AG04450 (cell line): Measurements from ENCODE around the gene IGF2R. TPM values are rescaled to one million over a fixed set of nuclear protein-coding genes. Genes with fewer than 3 reads are reported as not detected.

Source experiments
- CTCF ChIA-PET: fragments of 300-600, 350-600 bp; formaldehyde crosslinking; extraction: SDS; loops from one replicate; lab custom pipeline; 2022; ENCODE audit warnings: antibody characterized with exemption, inconsistent platforms; lab: Charles Lee
- POLR2A ChIA-PET: fragments of 350-600 bp; formaldehyde crosslinking; extraction: SDS; loops from one replicate; lab custom pipeline; 2021; ENCODE audit warnings: antibody characterized with exemption, inconsistent platforms; lab: Yijun Ruan, JAX
- DNase-seq: peaks from one replicate; pipeline ENCODE4 v3.0.0-alpha.2; 2011; ENCODE audit warnings: low read depth, low spot score
- H3K27ac ChIP-seq: one replicate; pipeline ENCODE4 v1.5.1; 2012; ENCODE audit warnings: low read depth, low read length, control low read depth
- H3K27me3 ChIP-seq: one replicate; pipeline ENCODE4 v1.6.0; 2012; ENCODE audit warnings: low read length; ENCODE audit not compliant: control insufficient read depth, insufficient read depth
- H3K4me3 ChIP-seq: 2 replicates; pipeline ENCODE4 v1.5.1; 2011; ENCODE audit warnings: mild to moderate bottlenecking, low read depth, low read length, control low read depth
- H3K9me3 ChIP-seq: 2 replicates; pipeline ENCODE4 v1.5.1; 2012; ENCODE audit warnings: low read length; ENCODE audit not compliant: control insufficient read depth, insufficient read depth
- polyA plus RNA-seq: library from polyadenylated mRNA; depleted of rRNA; stranded (reverse); fragments of >200 nt; gene quantifications from 2 replicates; pipeline ENCODE4 v1.2.3, GENCODE V29; 2011
- TF ChIP-seq, protein P1 (sequence below): IDR thresholded peaks from 2 replicates; pipeline ENCODE4 v1.5.1; 2011; ENCODE audit warnings: low read depth, low read length, control low read depth, inconsistent platforms

IGF2R gene
- polyA plus RNA-seq, 1 experiment: 40.9 TPM

DNA sequence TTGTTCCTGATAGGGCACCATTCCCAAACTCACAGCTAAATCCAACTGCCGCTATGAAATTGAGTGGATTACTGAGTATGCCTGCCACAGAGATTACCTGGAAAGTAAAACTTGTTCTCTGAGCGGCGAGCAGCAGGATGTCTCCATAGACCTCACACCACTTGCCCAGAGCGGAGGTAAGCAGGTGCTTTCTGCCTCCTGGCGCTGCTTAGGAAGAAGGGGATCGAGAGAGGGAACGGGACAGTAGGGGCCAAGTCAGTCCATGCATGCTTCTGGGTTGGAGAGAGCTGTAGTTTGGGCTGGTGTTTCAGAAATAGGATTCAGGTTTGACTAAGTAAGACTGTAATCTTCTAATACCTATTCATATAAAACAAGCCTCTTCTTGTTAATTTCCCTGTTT is 63.7 kb downstream of the IGF2R start:
- no peak for DNase-seq
- H3K9me3 ChIP-seq: no peaks in the 10 kb centered on the region
- no peaks in the 10 kb centered on the region for H3K27me3 ChIP-seq
- CTCF ChIA-PET: interaction anchor here (0.5 to 0.9 kb wide), 2 partner anchors 23 to 31 kb away, joined by 3 to 4 read pairs; no protein-coding TSS in a partner anchor
- H3K4me3 ChIP-seq: no peak overlapping the region
- no peak overlapping the region for H3K27ac ChIP-seq
- POLR2A ChIA-PET: no interaction called here
- TF ChIP-seq, protein P1, sequence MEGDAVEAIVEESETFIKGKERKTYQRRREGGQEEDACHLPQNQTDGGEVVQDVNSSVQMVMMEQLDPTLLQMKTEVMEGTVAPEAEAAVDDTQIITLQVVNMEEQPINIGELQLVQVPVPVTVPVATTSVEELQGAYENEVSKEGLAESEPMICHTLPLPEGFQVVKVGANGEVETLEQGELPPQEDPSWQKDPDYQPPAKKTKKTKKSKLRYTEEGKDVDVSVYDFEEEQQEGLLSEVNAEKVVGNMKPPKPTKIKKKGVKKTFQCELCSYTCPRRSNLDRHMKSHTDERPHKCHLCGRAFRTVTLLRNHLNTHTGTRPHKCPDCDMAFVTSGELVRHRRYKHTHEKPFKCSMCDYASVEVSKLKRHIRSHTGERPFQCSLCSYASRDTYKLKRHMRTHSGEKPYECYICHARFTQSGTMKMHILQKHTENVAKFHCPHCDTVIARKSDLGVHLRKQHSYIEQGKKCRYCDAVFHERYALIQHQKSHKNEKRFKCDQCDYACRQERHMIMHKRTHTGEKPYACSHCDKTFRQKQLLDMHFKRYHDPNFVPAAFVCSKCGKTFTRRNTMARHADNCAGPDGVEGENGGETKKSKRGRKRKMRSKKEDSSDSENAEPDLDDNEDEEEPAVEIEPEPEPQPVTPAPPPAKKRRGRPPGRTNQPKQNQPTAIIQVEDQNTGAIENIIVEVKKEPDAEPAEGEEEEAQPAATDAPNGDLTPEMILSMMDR: no peak

DNA sequence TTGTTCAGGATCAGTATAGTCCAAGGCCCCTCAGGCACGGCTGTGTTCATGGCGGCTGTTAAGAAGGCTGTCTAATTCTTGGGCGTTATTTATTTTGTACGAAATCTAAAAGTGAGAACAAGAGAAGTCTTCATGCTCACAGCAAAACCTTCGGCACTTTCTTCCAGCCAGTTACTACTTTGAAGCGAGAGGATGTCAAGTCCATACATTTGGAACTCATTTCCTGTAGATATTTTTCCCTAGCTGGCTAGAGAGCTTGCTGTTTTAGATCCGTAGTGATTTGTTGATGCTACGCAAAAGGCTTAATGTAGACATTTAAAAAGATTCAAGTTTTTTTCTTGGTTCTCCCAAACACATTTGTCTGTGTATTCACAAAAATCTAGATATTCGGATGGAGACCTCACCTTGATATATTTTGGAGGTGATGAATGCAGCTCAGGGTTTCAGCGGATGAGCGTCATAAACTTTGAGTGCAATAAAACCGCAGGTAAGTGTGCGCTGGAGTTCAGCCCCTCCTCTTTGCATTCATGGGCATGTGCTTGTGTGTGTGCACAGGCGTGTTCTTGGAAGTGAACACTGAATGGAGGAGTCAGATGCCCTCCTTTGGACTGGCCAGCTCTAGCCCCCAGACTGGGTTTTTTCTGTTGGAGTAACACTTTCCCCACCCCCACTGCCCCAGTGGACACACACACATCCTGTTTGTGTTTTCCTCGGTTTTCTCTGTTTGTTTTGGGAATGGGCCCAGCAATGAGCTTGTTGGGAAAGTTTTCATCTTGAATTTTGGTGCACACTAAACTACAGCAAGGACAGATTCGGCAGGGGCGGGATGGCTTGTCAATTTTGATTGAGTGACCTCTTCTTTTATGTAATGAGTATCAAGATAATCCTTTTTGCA is 65.4 kb downstream of the IGF2R start:
- TF ChIP-seq, protein P1: no peak
- Histone ChIP-seq H3K27ac (no peak overlapping the region), H3K4me3 (no peak overlapping the region), H3K27me3 (no peaks in the 10 kb centered on the region), H3K9me3 (no peaks in the 10 kb centered on the region)
- POLR2A ChIA-PET: no interaction called here
- CTCF ChIA-PET: interaction anchor here (0.9 to 1.4 kb wide), 2 partner anchors 54 to 421 kb away, joined by 3 read pairs; no protein-coding TSS in a partner anchor
- DNase-seq: no peak

DNA sequence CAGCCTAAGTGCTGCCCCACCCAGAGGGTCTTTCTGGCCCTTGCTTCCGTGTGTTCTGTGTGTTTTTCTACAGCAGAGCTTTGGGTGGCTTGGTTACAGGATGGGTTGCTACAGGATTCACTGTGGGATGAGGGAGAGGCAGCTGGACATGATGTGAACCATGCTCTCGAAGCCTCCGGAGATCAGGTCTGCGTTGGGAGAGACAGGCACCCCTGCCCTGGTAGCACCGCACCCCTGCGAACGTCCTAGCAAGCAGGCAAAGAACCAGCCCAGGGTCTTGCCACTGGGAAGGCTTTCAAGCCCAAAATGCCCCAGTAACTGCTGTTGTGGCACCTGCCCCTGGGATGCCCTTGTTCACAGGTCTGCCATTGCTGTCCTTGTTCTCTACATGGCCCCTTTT is 66.4 kb downstream of the IGF2R start:
- H3K27ac ChIP-seq: no peak overlapping the region
- ChIA-PET CTCF (interaction anchor here (0.9 kb wide), 1 partner anchor 420 kb away, joined by 3 read pairs; no protein-coding TSS in a partner anchor), POLR2A (no interaction called here)
- TF ChIP-seq, protein P1: no peak
- no peaks in the 10 kb centered on the region for H3K27me3 ChIP-seq
- no peaks in the 10 kb centered on the region for H3K9me3 ChIP-seq
- DNase-seq: no peak
- H3K4me3 ChIP-seq: no peak overlapping the region

DNA sequence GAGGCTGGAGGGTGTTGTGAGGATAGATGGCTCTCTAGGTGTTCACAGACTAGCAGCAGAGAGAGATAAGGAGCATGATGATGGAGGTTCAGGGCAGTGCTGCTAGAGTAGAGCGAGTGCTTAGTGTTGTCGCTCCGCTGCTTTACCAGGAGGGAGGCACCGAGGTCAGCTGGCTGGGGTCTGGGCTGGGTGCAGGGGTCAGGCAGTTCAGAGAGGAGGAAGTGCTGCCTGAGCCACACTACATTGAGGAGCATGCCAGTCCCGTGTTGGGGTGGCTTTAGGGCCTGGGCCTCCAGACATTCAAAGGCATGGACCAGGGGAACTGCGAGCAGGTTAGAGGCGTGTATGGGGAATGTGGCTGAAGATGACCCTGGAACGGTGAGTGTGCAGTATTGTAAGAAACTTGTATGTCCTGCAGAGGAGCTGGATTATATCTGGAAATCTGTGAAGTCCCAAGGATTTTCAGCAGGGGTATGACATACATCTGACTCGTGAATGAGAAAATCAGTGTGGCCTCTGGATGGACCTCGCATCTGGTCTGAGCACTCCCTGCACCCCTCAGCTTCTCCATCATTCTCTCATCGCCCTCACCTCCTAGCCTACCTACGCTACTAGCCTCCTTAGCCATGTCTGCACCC is 66.9 kb downstream of the IGF2R start:
- H3K27me3 ChIP-seq: no peaks in the 10 kb centered on the region
- H3K4me3 ChIP-seq: no peak overlapping the region
- ChIA-PET CTCF (interaction anchor here (1.2 kb wide), 1 partner anchor 64 kb away, joined by 4 read pairs; no protein-coding TSS in a partner anchor), POLR2A (no interaction called here)
- no peak for DNase-seq
- no peaks in the 10 kb centered on the region for H3K9me3 ChIP-seq
- TF ChIP-seq, protein P1: no peak
- peak overlapping the region; percentile 42 for H3K27ac ChIP-seq

DNA sequence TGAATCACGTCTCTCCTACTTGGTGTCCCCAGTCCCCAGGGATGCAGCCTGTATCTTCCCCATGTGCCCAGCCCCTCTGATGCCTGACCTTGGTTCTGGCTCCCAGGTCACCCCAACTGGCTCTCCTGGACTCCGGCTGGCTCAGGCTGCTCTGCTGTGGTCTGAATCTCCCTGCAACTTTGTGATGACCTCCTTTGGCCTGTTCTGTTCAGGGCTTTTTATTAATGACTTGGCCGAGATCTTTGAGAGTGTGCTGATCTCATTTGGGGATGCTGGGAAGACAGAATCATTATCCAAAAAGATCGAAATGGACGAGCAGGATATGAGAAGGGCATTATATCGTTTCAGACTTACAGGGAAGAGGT is 67.4 kb downstream of the IGF2R start:
- POLR2A ChIA-PET: no interaction called here
- H3K9me3 ChIP-seq: no peaks in the 10 kb centered on the region
- DNase-seq: no peak

More for the DNA sequence above, 67.4 kb downstream of the IGF2R start:
- peak overlapping the region; percentile 42 for H3K27ac ChIP-seq
- CTCF ChIA-PET: interaction anchor here (1.0 to 1.2 kb wide), 2 partner anchors 64 to 419 kb away, joined by 3 to 4 read pairs; no protein-coding TSS in a partner anchor
- TF ChIP-seq, protein P1: no peak
- H3K27me3 ChIP-seq: no peaks in the 10 kb centered on the region
- no peak overlapping the region for H3K4me3 ChIP-seq
